OCI-LY7 (cell line): Measurements from ENCODE around the gene RIPOR1.

Source experiments
- EZH2phosphoT487 ChIP-seq: fragments of 200-600 bp; sonication (generic); IDR thresholded peaks from 2 replicates; pipeline ENCODE4 v1.6.1; 2018; ENCODE audit warnings: low read depth, borderline replicate concordance, mild to moderate bottlenecking, mixed run types, antibody characterized with exemption, low read length, moderate library complexity, mixed read lengths
- TF ChIP-seq, protein P1 (sequence below): fragments of 200-600 bp; sonication (generic); conservative IDR thresholded peaks from 2 replicates; pipeline ENCODE4 v1.5.1; 2014; ENCODE audit warnings: mild to moderate bottlenecking, antibody characterized with exemption, low read length, moderate library complexity, mixed read lengths

DNA sequence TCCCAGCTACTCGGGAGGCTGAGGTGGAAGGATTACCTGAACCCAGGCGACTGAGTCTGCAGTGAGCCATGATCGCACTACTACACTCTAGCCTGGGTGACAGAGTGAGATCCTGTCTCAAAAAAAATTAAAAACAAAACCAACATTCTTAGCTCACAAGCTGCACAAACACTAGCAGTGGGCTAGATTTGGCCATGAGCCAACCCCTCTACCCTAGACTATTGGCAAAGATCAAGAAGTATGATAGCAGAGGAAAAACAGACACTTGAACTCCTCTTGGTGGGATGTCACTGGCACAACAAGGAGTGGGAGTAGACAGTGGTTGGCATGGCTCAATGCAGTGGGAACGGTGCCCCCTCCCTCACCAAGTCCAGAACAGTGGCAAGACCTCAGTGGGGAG is 19.6 kb upstream of the RIPOR1 start:
- TF ChIP-seq, protein P1, sequence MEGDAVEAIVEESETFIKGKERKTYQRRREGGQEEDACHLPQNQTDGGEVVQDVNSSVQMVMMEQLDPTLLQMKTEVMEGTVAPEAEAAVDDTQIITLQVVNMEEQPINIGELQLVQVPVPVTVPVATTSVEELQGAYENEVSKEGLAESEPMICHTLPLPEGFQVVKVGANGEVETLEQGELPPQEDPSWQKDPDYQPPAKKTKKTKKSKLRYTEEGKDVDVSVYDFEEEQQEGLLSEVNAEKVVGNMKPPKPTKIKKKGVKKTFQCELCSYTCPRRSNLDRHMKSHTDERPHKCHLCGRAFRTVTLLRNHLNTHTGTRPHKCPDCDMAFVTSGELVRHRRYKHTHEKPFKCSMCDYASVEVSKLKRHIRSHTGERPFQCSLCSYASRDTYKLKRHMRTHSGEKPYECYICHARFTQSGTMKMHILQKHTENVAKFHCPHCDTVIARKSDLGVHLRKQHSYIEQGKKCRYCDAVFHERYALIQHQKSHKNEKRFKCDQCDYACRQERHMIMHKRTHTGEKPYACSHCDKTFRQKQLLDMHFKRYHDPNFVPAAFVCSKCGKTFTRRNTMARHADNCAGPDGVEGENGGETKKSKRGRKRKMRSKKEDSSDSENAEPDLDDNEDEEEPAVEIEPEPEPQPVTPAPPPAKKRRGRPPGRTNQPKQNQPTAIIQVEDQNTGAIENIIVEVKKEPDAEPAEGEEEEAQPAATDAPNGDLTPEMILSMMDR, result no peak
- TF ChIP-seq EZH2phosphoT487, result no peak
